Measurements from ENCODE around the gene CEP41.

DNA sequence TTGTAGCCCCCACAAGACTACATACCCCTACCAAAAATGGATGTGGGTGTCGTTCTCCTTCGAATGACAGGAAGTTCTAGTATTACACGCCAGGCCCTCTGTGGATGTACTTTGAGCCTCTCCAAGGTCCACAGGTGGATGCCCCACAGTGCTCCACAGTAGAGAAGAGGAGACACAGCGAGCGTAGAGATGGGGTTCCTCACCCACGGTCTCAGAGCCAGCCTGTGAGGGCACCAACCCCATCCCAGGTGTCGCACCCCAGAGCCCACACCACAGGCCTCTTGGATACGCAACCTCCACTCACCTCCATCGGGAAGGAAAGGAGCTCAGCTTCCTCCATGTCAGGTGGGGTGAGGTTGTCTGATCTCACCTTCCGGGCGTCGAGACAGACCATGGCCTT is 93.9 kb downstream of the CEP41 start:
- TF ChIP-seq, protein P1, sequence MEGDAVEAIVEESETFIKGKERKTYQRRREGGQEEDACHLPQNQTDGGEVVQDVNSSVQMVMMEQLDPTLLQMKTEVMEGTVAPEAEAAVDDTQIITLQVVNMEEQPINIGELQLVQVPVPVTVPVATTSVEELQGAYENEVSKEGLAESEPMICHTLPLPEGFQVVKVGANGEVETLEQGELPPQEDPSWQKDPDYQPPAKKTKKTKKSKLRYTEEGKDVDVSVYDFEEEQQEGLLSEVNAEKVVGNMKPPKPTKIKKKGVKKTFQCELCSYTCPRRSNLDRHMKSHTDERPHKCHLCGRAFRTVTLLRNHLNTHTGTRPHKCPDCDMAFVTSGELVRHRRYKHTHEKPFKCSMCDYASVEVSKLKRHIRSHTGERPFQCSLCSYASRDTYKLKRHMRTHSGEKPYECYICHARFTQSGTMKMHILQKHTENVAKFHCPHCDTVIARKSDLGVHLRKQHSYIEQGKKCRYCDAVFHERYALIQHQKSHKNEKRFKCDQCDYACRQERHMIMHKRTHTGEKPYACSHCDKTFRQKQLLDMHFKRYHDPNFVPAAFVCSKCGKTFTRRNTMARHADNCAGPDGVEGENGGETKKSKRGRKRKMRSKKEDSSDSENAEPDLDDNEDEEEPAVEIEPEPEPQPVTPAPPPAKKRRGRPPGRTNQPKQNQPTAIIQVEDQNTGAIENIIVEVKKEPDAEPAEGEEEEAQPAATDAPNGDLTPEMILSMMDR (IDR thresholded peaks at IDR 0.05) = no peak
- TF ChIP-seq EZH2 (IDR thresholded peaks at IDR 0.05) = no peak
